Superior temporal gyrus (tissue), 1 donor: ENCODE data around the gene IGIP.

Experiments used
- DNase-seq: peaks from one replicate; pipeline ENCODE4 v3.0.0-alpha.2; 2016; ENCODE audit errors: extremely low spot score

IGIP gene

GRCh38 chr5:140125637-140126036, at the start of gene IGIP:
Gene IGIP, plus strand, starts transcription at chr5:140125937. Its CDS starts 2,540 bp downstream, at chr5:140128477.
- no peak for DNase-seq

- no peak for DNase-seq
These were observed 49.6 kb upstream of the IGIP start for GRCh38 chr5:140076142-140076541.

GRCh38 chr5:140076788-140077187, 48.9 kb upstream of the IGIP start:
- no peak for DNase-seq

DNA sequence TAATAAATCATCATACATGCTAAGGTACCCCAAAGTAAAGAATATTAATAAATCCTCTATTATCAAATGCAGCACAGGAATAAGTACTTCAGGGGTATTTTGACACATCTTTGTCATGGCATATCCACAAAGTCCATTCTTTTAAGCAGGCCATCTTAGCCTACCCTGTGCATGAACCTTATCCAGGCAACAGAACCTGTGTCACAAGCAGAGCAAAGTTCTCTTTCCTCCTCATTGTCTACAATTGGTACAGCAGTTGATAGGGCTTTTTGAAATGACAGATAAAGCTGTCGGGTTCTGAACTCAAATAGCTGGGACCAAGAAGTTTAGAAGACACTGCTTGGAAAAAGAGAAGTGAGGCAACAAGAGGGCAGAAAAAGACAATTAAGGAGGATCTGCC, 42.6 kb upstream of the IGIP start:
- DNase-seq, result no peak

DNA sequence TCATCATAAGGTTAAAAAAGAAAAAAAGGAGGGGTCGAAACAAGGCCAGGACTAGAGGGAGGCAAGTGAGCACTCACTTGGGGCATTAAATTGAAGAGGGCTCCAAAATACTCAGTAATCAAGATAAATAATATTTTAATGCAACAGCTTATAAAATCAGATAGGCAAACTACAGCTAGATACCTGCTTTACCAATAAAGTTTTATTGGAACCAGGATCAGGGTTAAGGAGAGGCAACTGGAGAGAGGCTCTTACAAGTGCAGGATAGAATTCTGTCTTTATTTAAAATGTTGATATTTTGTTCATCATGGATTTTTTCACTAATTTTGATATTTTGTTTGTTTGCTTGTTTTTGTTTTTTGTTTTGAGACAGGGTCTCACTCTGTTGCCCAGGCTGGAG, 42.1 kb upstream of the IGIP start:
- DNase-seq, result no peak

GRCh38 chr5:140084541-140084940, 41.2 kb upstream of the IGIP start:
- DNase-seq, result peak; percentile 22

DNA sequence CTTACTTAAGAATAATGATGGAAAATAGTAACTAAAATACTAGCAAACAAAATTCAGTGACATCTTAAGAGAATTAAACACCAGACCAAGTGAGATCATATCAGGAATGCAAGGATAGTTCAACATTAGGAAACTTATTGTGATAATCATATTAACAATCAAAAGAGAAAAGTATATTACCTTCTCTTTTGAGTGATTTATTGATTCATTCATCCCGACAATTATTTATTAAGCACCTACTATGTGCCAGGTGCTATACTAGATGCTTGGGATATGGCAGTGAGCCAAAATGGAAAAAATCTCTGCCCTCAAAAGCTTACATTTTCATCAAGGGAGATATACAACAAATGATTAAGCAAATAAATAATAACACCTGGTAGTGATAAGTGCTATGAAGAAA, 35.5 kb upstream of the IGIP start:
- no peak for DNase-seq

DNA sequence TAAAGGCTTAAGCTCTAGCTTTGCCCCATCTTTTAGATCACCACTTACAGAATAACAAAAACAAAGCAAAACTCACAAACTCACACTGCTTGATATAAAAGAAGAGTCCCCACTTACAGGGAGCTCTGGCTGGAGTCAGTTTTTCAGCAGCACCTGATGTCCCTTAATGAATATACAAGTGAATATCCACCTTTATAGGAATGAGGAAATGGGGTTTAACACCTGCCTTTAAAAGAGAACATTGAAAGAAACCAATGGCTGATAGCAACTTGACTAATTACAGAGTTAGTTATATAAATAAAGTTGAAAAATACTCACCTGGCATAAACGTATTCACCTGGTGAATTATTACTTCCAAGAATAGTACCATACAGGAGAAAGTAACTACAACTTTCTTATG, 32.6 kb upstream of the IGIP start:
- DNase-seq, result no peak

GRCh38 chr5:140093866-140094265, 31.9 kb upstream of the IGIP start:
- DNase-seq, result no peak

DNA sequence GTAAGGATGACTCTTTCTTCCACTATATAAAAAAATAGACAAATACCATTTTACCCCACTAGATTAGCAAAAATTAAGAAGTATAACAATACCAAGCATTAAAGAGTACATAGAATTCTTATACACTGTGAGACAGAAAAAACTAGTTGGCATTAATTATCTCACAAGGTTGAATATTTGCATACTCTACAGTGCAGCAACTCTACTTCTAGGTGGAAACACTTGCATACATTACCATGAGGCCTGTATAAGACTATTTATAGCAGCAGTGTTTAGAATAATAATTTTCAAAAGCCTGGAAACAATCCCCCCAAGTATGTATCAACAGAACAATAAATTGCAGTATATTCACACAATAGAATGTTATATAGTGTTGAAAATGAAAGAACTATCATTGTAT, 30.8 kb upstream of the IGIP start:
- no peak for DNase-seq

DNA sequence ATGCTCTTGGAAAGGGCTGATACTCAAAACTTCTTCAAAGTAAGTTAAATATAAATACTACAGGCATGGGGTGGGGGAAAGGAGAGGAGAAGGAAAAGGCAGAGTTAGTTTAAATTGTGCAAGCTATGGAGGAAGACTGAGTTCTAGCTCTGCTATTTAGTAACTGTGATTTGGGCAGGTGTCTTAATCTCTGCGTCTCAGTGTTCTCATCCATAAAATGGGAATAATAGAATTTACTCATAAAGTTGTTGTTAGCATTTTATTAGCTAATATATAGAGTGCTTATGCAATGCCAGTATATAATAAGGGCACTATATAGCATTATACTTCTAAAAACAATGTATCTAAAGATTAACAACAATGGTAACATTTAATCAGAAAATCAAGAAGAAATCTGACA, 24.6 kb upstream of the IGIP start:
- DNase-seq, result no peak

GRCh38 chr5:140103154-140103553, 22.6 kb upstream of the IGIP start:
- DNase-seq, result no peak

GRCh38 chr5:140104100-140104499, 21.6 kb upstream of the IGIP start:
- no peak for DNase-seq

DNA sequence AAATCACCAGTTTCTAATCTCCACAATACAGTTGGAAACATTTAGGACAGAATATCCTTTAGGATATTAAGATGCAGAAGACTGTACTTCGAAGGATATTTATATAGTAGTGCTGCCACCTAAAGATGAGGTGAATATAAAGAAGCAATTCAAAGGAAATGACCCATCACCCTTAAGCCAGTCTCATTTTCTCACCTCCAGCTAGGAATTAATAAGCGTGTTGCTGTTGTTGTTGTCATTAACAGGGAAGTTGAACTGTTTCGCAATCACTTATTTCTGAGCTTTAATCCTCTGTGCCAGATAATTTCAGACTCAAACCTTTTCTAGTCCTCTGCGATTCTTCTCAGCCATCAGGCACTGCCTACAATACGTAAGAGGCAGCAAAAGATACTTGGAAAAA, 19.6 kb upstream of the IGIP start:
- DNase-seq, result no peak

GRCh38 chr5:140106805-140107311, 18.9 kb upstream of the IGIP start:
- DNase-seq, result no peak

- peak; percentile 90 for DNase-seq
These were observed 18.2 kb upstream of the IGIP start for GRCh38 chr5:140107312-140108092.

- no peak for DNase-seq
These were observed 17.4 kb upstream of the IGIP start for GRCh38 chr5:140108093-140109017.

- no peak for DNase-seq
These were observed 16.5 kb upstream of the IGIP start for GRCh38 chr5:140109018-140109758.

- no peak for DNase-seq
These were observed 15.7 kb upstream of the IGIP start for GRCh38 chr5:140109759-140110645.

- DNase-seq, result no peak
These were observed 15.1 kb upstream of the IGIP start for GRCh38 chr5:140110646-140110957.
